HFFc6 (cell line): ENCODE measurements around the gene NGEF. TPM values are rescaled to one million over a fixed set of nuclear protein-coding genes. Genes with fewer than 3 reads are reported as not detected.

Experiments used
- DNase-seq: peaks from one replicate; pipeline ENCODE4 v3.0.0-alpha.2; 2018
- H3K27ac Mint-ChIP-seq: 2 replicates; pipeline ENCODE4 v1.8.0; 2020; ENCODE audit warnings: mild to moderate bottlenecking, mixed read lengths
- H3K27me3 Mint-ChIP-seq: 2 replicates; pipeline ENCODE4 v1.8.0; 2021; ENCODE audit warnings: mild to moderate bottlenecking, moderate library complexity, mixed read lengths; ENCODE audit not compliant: insufficient read depth
- H3K36me3 Mint-ChIP-seq: 2 replicates; pipeline ENCODE4 v1.8.0; 2021; ENCODE audit warnings: low read depth, mixed read lengths
- H3K4me1 Mint-ChIP-seq: 2 replicates; pipeline ENCODE4 v1.8.0; 2020; ENCODE audit warnings: low read depth, mixed read lengths
- H3K4me3 Mint-ChIP-seq: 2 replicates; pipeline ENCODE4 v1.8.0; 2020; ENCODE audit warnings: mild to moderate bottlenecking, moderate library complexity, mixed read lengths
- H3K9me3 Mint-ChIP-seq: 2 replicates; pipeline ENCODE4 v1.8.0; 2020; ENCODE audit warnings: mild to moderate bottlenecking, mixed read lengths
- total RNA-seq, 6 experiments: library from RNA; stranded (reverse); fragmentation: NEBNext Ultra II Directional; extraction: Animal tissue kit (Norgen Biotek cat#: 25700); gene quantifications; 2 replicates in 1 of 6; 3 replicates in 5 of 6; pipeline ENCODE4 v1.2.3, GENCODE V29; 2021
- TF ChIP-seq, protein P1 (sequence below): fragments of 200-600 bp; sonication (generic); IDR thresholded peaks from 2 replicates; pipeline ENCODE4 v1.5.0; 2021; ENCODE audit warnings: antibody characterized with exemption, mild to moderate bottlenecking

Gene NGEF
- total RNA-seq, 6 experiments from 2014 or later = 0.20 to 0.36 (median 0.28) TPM; not detected in 3

GRCh38 chr2:232891621-232892071 lies 121.4 kb downstream of the NGEF start:
- no peak overlapping the region for H3K27ac Mint-ChIP-seq
- TF ChIP-seq, protein P1, sequence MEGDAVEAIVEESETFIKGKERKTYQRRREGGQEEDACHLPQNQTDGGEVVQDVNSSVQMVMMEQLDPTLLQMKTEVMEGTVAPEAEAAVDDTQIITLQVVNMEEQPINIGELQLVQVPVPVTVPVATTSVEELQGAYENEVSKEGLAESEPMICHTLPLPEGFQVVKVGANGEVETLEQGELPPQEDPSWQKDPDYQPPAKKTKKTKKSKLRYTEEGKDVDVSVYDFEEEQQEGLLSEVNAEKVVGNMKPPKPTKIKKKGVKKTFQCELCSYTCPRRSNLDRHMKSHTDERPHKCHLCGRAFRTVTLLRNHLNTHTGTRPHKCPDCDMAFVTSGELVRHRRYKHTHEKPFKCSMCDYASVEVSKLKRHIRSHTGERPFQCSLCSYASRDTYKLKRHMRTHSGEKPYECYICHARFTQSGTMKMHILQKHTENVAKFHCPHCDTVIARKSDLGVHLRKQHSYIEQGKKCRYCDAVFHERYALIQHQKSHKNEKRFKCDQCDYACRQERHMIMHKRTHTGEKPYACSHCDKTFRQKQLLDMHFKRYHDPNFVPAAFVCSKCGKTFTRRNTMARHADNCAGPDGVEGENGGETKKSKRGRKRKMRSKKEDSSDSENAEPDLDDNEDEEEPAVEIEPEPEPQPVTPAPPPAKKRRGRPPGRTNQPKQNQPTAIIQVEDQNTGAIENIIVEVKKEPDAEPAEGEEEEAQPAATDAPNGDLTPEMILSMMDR = no peak
- peak; percentile 32 for DNase-seq
- no peak overlapping the region for H3K4me3 Mint-ChIP-seq
- no peaks in the 10 kb centered on the region for H3K36me3 Mint-ChIP-seq
- H3K9me3 Mint-ChIP-seq = no peaks in the 10 kb centered on the region
- H3K4me1 Mint-ChIP-seq = peaks cover 18% of the 10 kb centered on the region
- peaks cover 12% of the 10 kb centered on the region for H3K27me3 Mint-ChIP-seq

DNA sequence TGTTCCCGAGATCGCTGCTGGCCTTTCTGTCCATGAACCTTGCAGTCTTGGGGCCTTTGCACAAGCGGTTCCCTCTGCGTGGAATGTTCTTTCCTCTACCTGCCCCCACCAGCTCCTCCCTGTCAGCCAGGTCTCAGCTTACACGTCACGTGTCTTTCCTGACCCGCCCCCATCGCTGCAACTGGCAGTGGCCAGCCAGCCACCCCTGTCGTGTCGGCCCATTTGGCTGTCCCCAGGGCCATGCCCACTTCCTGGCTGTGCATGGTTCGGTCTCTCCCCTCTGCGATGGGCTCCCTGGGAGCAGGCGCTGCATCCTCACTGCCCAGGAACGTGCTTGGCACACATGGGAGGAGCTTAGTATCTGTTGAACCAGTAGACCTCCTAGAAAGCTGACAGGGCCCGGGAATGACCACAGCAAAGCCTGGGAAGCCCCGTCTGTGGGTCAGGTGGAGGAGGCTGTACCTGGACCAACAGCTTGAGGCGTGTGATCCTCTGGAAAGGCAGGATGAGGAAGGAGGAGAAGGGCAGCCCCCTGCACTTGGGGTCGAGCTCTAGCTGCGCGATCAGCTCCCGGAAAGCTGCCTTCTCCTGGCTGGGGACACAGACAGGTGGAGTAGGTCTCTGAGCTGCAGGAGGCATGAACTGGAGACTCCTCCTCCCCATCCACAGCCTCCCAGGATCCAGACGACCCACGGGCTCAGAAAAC lies 122.0 kb downstream of the NGEF start:
- no peak overlapping the region for H3K27ac Mint-ChIP-seq
- TF ChIP-seq, protein P1 = no peak

GRCh38 chr2:232890536-232890895 lies 122.5 kb downstream of the NGEF start:
- peaks cover 14% of the 10 kb centered on the region for H3K27me3 Mint-ChIP-seq
- no peaks in the 10 kb centered on the region for H3K9me3 Mint-ChIP-seq
- H3K27ac Mint-ChIP-seq = no peak overlapping the region
- H3K4me1 Mint-ChIP-seq = peaks cover 18% of the 10 kb centered on the region
- TF ChIP-seq, protein P1 = no peak
- no peak for DNase-seq
- H3K36me3 Mint-ChIP-seq = no peaks in the 10 kb centered on the region
- no peak overlapping the region for H3K4me3 Mint-ChIP-seq

More for the DNA sequence above, 122.0 kb downstream of the NGEF start:
- H3K4me1 Mint-ChIP-seq = peaks cover 18% of the 10 kb centered on the region
- no peaks in the 10 kb centered on the region for H3K9me3 Mint-ChIP-seq
- H3K4me3 Mint-ChIP-seq = peak overlapping the region; percentile 11; the same call in 1 of the 2 replicates
- DNase-seq = peak; percentile 21
- H3K27me3 Mint-ChIP-seq = peaks cover 12% of the 10 kb centered on the region
- H3K36me3 Mint-ChIP-seq = no peaks in the 10 kb centered on the region

DNA sequence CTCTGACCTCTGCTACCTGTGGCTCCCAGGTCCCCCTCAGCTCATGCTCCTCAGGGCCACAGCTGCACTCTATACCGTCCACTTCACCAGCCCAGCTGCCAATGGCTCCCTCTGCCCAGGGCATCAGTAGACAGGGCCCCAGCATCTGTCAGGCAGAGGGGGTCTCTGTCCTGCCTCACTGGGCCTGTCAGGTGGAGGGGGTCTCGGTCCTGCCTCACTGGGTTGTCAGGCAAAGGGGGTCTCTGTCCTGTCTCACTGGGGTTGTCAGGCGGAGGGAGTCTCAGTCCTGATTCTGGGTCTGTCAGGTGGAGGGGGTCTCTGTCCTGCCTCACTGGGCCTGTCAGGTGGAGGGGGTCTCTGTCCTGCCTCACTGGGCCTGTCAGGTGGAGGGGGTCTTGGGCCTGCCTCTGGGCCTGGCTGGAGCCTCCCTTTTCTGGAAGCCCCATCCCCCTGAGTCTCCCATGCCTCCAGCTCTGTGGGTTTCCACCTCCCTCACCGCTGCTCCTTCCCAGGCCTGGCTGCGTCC lies 123.1 kb downstream of the NGEF start:
- H3K27ac Mint-ChIP-seq = no peak overlapping the region

GRCh38 chr2:232888839-232889529 lies 124.1 kb downstream of the NGEF start:
- no peaks in the 10 kb centered on the region for H3K9me3 Mint-ChIP-seq
- no peaks in the 10 kb centered on the region for H3K36me3 Mint-ChIP-seq
- no peak overlapping the region for H3K27ac Mint-ChIP-seq
- no peak overlapping the region for H3K4me3 Mint-ChIP-seq
- H3K27me3 Mint-ChIP-seq = peaks cover 19% of the 10 kb centered on the region
- no peak for DNase-seq
- peaks cover 18% of the 10 kb centered on the region for H3K4me1 Mint-ChIP-seq
- TF ChIP-seq, protein P1 = no peak

More for the DNA sequence above, 123.1 kb downstream of the NGEF start:
- no peak overlapping the region for H3K4me3 Mint-ChIP-seq
- no peaks in the 10 kb centered on the region for H3K36me3 Mint-ChIP-seq
- TF ChIP-seq, protein P1 = no peak
- H3K27me3 Mint-ChIP-seq = peaks cover 19% of the 10 kb centered on the region
- H3K9me3 Mint-ChIP-seq = no peaks in the 10 kb centered on the region
- DNase-seq = no peak
- H3K4me1 Mint-ChIP-seq = peaks cover 18% of the 10 kb centered on the region
